ES-I3 (cell line): ENCODE data around the gene ZNF442.
"Not testable (repeated sequence)": the region's sequence is repeated elsewhere in the genome, so short reads cannot be mapped to it uniquely, and the experiment has no call there.

ENCODE experiments used
- H3K36me3 ChIP-seq: 2 replicates; pipeline ENCODE4 v1.6.1; 2013; ENCODE audit warnings: mild to moderate bottlenecking, low read length, control low read depth, moderate library complexity; ENCODE audit not compliant: insufficient read depth
- H3K4me1 ChIP-seq: 2 replicates; pipeline ENCODE4 v1.6.1; 2013; ENCODE audit warnings: mild to moderate bottlenecking, control low read depth, low read length; ENCODE audit not compliant: insufficient read depth
- H3K9ac ChIP-seq: 2 replicates; pipeline ENCODE4 v1.6.1; 2013; ENCODE audit warnings: low read depth, mild to moderate bottlenecking, low read length, moderate library complexity
- H3K9me3 ChIP-seq: 2 replicates; pipeline ENCODE4 v1.6.1; 2013; ENCODE audit warnings: mild to moderate bottlenecking, low read length, moderate library complexity; ENCODE audit not compliant: control insufficient read depth, insufficient read depth

ZNF442 gene

DNA sequence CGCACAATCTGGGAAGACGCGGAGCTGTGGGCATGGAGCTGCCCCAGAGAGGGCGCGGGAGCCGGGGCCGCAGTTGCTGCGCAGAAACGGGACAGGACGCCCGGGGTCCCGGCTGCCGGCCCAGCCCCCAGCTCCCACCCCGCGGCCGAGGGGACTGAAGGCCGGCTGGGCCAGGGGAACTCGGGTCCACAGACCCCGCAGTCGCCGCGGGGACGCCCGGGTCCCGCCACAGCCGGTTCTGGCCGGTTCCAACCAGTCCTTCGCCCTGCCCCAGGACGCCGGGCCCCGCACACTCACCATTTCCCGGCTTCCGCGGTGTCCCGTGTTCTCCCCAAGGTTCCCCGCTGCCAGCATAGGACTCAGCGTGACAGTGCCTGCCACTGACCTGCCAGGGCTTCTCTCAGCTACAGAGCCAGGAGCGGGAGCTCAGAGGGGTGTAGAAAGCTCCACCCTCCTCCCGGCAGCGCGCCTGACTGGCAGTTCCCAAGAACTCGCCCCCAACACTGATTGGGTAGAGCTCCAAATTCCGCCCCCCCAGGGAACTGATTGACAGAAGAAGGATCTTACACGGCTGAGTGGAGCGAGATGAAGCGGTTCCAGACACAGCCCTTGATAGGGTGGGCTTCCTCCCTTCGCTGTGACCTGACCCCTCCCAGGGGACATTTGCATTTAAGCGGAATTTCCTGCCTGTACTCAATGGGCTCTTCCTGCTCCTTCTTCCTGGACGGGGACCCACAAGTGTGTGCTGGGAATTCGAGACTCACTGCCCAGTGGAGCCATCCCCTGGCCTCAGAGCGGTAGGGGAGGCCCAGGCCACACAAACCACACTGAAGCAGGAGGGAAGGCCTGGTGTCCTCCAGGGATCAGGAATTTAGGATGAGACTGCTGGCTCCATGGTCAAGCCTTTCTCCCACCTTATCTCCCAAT, at the start of gene ZNF442:
Gene ZNF442 (minus strand): TSS at position 448 of the 927 bp plus-strand sequence. CDS start 2,052 bp downstream, outside the sequence.
- H3K9ac ChIP-seq, result peak within 1 kb of the TSS; percentile 12
- no peaks in the 10 kb centered on the region for H3K36me3 ChIP-seq
- no peaks in the 10 kb centered on the region for H3K9me3 ChIP-seq

DNA sequence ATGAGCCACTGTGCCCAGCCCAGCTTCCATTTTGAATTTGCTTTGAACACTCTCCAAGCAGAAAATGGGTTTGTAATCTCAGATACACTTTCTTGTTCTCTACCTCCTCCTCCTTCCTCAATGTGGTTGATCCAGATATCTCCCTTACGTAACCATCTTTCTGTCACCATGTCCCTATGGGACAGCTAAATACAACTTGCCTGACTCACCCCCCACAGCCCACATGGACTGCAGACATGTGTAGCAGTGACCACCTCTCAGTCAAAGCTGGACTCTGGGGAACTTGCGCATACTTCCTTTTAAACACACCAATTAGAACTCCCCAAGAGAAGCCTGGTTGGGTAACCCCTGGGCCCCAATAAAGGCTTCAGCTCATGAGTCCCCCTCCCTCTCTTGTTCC, 46.4 kb upstream of the ZNF442 start:
- H3K4me1 ChIP-seq, result no peaks in the 10 kb centered on the region
- H3K9ac ChIP-seq, result no peak overlapping the region
- no peaks in the 10 kb centered on the region for H3K9me3 ChIP-seq
- no peaks in the 10 kb centered on the region for H3K36me3 ChIP-seq

More for the DNA sequence above, at the start of gene ZNF442:
- H3K4me1 ChIP-seq, result no peaks in the 10 kb centered on the region

DNA sequence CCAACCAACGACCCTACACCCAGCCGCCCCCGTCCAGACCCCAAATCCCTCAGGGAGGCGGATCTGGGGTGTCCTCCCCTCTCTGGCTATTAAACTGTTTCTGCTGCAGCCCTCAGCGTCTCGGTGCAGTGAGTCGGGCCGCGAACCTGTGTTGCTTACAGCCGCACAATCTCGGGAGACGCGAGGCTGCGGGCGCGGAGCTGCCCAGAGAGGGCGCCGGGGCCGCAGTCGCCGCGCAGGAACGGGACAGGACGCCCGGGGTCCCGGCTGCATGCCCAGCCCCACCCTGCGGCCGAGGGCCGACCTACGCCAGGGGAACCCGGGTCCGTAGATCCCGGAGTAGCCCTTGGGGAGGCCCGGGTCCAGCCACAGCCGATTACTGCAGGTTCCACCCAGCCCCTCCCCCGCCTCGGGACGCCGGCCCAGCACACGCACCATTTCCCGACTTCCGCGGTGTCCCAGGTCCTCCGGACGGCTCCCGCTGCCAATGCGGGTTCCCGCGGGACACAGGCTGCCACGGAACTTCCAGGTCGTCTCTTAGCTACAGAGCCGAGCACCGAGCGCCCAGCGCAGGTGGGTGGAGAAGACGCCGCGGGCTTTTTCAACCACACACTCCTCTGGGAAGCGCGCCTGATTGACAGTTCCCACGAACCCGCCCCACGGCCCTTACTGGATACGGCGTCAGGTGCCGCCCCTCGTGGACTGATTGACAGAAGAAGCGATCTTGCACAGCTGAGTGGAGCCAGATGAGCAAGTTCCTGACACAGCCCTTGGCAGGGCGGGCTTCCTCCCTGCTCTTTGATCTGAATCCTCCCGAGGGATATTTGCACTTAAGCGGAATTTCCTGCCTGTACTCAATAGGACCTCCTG, 35.4 kb upstream of the ZNF442 start, which contains the start of gene ZNF799:
Gene ZNF799 (minus strand): TSS at position 639 of the 870 bp plus-strand sequence. CDS start 201 bp downstream, at position 438.
- Histone ChIP-seq H3K9me3 (no peaks in the 10 kb centered on the region), H3K9ac (peak within 1 kb of the TSS; percentile 56), H3K4me1 (no peaks in the 10 kb centered on the region), H3K36me3 (no peaks in the 10 kb centered on the region)

DNA sequence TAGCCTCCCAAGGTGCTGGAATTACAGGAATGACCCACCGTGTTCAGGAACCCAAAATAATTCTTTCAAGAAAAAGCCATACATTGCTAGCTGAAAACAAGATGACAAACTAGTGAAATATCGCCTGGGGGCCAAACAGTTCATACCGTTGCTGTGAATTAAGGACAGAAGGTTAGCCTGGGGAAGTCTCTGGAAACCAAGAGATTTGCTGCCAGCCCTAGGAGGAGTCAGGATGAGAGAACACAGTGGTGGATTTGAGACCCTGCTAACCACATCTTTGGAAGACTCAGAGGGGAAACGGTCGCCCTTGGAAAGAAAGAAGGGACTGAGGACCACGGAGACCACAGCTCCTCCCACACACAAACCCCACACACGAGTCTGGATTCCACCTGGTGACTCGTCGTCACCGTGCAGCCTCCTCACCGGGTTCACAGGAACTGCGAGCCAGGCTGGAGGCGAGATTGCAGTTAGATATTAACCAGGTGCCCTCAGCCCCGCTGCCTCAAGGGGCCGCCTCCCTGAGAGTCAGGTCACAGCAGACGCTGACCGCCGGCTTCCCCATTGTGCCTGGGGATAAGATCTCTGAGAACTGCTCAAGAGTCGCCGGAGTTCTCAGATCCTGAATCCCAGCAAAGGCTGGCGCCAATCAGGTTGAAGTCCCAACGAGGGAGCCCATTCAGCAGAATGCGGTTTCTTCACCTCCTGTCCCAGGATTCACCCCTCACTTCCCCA, 34.6 kb upstream of the ZNF442 start:
- not testable (repeated sequence) for H3K9me3 ChIP-seq, H3K36me3 ChIP-seq
- peak overlapping the region; percentile 56 for H3K9ac ChIP-seq

DNA sequence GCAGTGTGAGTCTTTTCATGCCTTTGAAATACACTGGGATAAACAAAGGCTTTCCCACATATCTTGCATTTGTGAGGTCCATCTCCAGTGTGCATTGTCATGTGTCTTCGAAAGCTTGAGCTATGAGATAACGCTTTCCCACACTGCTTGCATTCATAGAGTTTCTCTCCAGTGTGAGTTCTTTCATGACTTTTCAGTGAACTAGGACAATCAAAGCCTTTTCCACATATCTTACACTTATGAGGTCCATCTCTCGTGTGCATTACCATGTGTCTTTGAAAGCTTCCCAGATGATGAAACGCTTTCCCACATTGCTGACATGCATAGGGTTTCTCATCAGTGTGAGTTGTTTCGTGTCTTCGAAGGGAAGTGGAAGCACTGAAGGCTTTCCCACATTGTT, 25.7 kb upstream of the ZNF442 start:
- H3K9me3 ChIP-seq, H3K4me1 ChIP-seq, H3K9ac ChIP-seq, H3K36me3 ChIP-seq: not testable (repeated sequence)

More for the DNA sequence above, 34.6 kb upstream of the ZNF442 start:
- not testable (repeated sequence) for H3K4me1 ChIP-seq

DNA sequence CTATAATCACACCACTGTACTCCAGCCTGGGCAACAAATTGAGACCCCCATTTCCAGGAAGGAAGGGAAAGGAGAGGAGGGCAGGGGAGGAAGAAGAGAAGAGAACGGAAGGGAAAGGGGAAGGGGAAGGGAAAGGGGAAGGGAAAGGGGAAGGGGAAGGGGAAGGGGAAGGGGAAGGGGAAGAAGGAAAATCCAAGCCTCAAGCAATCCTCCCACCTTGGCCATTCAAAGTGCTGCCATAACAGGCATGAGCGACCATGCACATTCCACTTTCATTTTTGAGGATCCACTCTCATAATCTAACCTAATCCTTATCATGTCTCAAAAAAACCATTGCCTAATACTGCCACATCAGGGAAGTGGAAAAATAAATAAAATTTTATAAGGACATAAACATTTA, 20.9 kb upstream of the ZNF442 start:
- not testable (repeated sequence) for H3K4me1 ChIP-seq, H3K9ac ChIP-seq, H3K36me3 ChIP-seq, H3K9me3 ChIP-seq

DNA sequence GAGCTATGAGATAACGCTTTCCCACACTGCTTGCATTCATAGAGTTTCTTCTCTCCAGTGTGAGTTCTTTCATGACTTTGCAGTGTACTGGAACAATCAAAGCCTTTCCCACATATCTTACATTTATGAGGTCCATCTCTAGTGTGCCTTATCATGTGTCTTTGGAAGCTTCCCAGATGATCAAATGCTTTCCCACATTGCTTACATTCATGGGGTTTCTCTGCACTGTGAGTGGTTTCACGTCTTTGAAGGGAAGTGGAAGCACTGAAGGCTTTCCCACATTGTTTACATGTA, 14.9 kb upstream of the ZNF442 start:
- Histone ChIP-seq H3K4me1 (no peaks in the 10 kb centered on the region), H3K9me3 (peaks cover 6% of the 10 kb centered on the region; the same call in 1 of the 2 replicates), H3K36me3 (no peaks in the 10 kb centered on the region; the same call in 1 of the 2 replicates), H3K9ac (no peak overlapping the region)

DNA sequence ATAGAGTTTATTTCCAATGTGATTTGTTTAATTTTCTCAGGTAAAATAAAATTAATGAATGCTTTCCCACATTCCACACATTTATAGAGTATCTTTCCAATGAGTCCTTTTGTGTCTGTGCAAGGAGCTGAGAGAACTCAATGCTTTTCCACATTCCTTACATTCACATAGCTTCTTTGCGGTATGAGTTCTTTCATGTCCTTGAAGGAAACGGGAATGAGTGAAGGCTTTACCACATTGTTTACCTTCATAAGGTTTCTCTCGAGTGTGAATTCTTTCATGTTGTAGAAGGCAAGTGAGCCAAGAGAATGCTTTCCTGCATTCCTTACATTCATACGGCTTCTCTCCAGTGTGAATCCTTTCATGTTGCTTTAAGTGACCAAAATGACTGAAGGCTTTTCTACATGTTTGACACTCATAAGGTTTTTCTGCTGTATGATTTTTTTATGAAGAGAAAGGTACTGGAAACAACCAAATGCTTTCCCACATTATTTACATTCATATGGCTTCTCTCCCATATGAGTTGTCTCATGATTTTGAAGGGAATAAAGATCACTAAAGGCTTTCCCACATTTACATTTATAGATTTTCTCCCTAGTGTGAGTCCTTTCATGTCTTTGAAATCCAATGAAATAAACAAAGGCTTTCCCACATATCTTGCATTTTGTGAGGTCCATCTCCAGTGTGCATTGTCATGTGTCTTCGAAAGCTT, 14.4 kb upstream of the ZNF442 start:
- no peak overlapping the region for H3K9ac ChIP-seq
- no peaks in the 10 kb centered on the region; the same call in 1 of the 2 replicates for H3K36me3 ChIP-seq
- H3K9me3 ChIP-seq, result peaks cover 6% of the 10 kb centered on the region; the same call in 1 of the 2 replicates
- H3K4me1 ChIP-seq, result no peaks in the 10 kb centered on the region

DNA sequence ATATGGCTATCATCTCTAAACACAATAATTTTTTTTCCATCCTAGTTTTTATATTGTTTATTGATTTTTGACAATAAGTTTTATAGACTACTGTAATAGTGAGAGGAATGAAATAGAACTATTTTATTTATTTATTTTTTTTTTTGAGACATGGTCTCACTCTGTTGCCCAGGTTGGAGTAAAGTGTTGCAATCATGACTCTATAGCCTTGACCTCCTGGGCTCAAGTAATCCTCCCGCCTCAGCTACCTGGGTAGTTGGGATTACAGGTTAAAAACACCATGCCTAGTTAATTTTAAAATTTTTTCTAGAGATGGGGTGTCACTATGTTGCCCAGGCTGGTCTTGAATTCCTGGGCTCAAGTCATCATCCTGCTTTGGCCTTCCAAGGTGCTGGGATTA, 8.5 kb upstream of the ZNF442 start:
- no peak overlapping the region for H3K9ac ChIP-seq
- no peaks in the 10 kb centered on the region for H3K36me3 ChIP-seq
- peaks cover 4% of the 10 kb centered on the region; the same call in 1 of the 2 replicates for H3K9me3 ChIP-seq
- no peaks in the 10 kb centered on the region for H3K4me1 ChIP-seq

DNA sequence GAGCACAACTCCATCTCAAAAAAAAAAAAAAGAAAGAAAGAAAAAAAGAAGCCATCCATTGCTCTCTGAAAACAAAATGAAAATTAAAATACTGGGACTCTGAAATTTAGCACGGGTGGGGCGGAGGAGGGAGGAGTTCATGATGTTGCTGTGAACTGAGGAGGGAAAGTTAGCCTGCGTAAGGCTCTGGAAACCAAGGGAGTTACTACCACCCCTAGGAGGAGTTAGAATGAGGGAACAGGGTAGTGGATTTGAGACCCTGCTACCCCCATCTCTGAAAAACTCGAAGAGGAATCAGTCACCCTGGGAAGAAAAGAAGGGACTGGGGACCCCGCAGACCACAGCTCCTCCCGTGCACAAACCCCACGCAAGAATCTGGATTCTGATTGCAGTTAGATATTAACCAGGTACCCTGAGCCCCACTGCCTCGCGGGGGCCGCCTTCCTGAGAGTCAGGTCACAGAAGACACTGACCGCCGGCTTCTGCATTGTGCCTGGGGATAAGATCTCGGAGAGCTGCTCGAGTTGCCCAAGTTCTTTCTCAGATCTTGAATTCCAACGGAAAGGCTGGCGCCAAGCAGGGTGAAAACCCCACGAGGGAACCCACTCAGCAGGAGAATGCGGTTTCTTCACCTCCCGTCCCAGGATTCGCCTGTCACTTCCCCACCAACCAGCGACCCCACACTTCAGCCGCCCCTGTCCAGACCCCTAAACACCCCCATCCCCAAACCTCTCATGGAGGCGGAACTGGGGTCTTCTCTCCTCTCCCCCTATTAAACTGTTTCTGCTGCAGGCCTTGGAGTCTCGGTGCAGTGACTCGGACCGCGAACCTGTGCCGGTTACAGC, 870 bp downstream of the ZNF442 start:
- H3K9me3 ChIP-seq, result no peaks in the 10 kb centered on the region
- H3K4me1 ChIP-seq, result no peaks in the 10 kb centered on the region
- peak overlapping the region; percentile 12 for H3K9ac ChIP-seq
- H3K36me3 ChIP-seq, result no peaks in the 10 kb centered on the region

DNA sequence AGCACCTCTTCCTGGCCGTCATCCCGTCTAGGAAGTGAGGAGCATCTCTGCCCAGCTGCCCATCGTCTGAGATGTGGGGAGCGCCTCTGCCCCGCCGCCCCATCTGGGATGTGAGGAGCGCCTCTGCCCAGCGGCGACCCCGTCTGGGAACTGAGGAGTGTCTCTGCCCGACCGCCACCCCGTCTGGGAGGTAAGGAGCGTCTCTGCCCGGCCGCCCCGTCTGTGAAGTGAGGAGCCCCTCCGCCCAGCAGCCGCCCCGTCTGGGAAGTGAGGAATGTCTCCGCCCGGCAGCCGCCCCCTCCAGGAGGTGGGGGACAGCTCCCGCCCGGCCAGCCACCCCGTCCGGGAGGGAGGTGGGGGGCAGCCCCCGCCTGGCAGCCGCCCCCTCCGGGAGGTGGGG, 3.2 kb downstream of the ZNF442 start:
- H3K4me1 ChIP-seq, result not testable (repeated sequence)

DNA sequence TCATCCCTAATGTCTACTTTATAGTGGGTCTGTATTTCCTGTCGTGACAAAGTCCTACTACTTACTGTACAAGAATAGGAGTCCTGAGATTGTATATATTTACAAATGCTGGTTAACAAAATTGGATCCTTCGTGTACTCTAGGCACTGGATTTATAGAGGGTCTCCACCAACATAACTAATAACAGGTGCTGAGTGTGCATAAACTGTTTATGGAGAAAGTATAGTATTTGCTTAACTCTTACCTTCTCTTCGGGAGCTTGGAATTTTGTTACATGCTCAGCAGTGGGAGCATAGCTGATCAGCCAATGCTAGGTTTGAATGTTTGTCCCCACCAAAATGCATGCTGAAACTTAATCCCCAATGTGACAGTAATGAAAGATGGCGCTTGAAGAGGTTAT, 12.1 kb downstream of the ZNF442 start:
- H3K4me1 ChIP-seq, result no peaks in the 10 kb centered on the region
- H3K36me3 ChIP-seq, result no peaks in the 10 kb centered on the region; the same call in 1 of the 2 replicates
- no peaks in the 10 kb centered on the region for H3K9me3 ChIP-seq
- H3K9ac ChIP-seq, result no peak overlapping the region

More for the DNA sequence above, 3.2 kb downstream of the ZNF442 start:
- H3K9me3 ChIP-seq, H3K9ac ChIP-seq, H3K36me3 ChIP-seq: not testable (repeated sequence)

DNA sequence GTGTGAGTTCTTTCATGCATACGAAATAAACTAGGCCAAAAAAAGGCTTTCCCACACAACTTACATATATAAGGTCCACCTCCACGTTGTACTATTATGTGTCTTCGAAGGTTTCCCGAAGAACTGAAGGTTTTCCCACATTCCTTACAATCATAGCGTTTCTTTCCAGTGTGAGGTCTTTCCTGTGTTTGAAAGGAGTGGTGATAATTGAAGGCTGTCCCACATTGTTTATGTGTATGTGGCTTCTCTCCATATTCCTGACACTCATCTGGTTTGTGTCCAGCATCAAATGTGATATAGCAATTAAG, 14.6 kb downstream of the ZNF442 start:
- H3K9ac ChIP-seq, result no peak overlapping the region
- no peaks in the 10 kb centered on the region; the same call in 1 of the 2 replicates for H3K36me3 ChIP-seq
- no peaks in the 10 kb centered on the region; the same call in 1 of the 2 replicates for H3K9me3 ChIP-seq
- no peaks in the 10 kb centered on the region for H3K4me1 ChIP-seq
